H1 (cell line): ENCODE results near the gene C16orf54. TPM values are rescaled to one million over a fixed set of nuclear protein-coding genes. Genes with fewer than 3 reads are reported as not detected.

ENCODE experiments used
- CTCF ChIA-PET: fragments of 300-600 bp; sonication (Branson Sonifier 250); formaldehyde crosslinking; loops from one replicate; lab custom pipeline; 2021; ENCODE audit not compliant: partially characterized antibody; lab: Charles Lee
- POLR2A ChIA-PET: fragments of 300-600 bp; sonication (Branson Sonifier 250); formaldehyde crosslinking; loops from one replicate; lab custom pipeline; 2021; ENCODE audit warnings: inconsistent platforms; ENCODE audit not compliant: partially characterized antibody; lab: Charles Lee
- DNase-seq, 2 experiments: peaks; one replicate each; pipeline versions ENCODE4 v3.0.0 to v3.0.0-alpha.2; 2010 to 2022; ENCODE audit warnings: low spot score in 2 of 2, low read depth in 1 of 2, mixed read lengths in 1 of 2
- FAIRE-seq: peaks from 2 replicates; lab custom pipeline; 2011; peaks lifted over from hg19 to GRCh38; lab: Jason Lieb, UNC
- H2AFZ ChIP-seq: 2 replicates; pipeline ENCODE4 v1.8.1; 2012; ENCODE audit warnings: low read length, inconsistent platforms
- H2AK5ac ChIP-seq: 2 replicates; pipeline ENCODE4 v1.6.1; 2013; ENCODE audit warnings: low read depth, low read length
- H2BK120ac ChIP-seq: replicated peaks from 2 replicates; pipeline ENCODE3; 2013; ENCODE audit warnings: low read depth, low read length, inconsistent platforms
- H2BK12ac ChIP-seq: 2 replicates; pipeline ENCODE4 v1.6.1; 2013; ENCODE audit warnings: low read depth, low read length
- H2BK15ac ChIP-seq: 2 replicates; pipeline ENCODE4 v1.6.1; 2013; ENCODE audit warnings: low read length
- H2BK20ac ChIP-seq: 2 replicates; pipeline ENCODE4 v1.6.1; 2013; ENCODE audit warnings: low read length
- H2BK5ac ChIP-seq: 2 replicates; pipeline ENCODE4 v1.6.1; 2013; ENCODE audit warnings: low read depth, low read length
- H3K14ac ChIP-seq: 2 replicates; pipeline ENCODE4 v1.6.1; 2013; ENCODE audit warnings: inconsistent platforms; ENCODE audit not compliant: insufficient read length
- H3K18ac ChIP-seq: 2 replicates; pipeline ENCODE4 v1.6.1; 2013; ENCODE audit warnings: low read length; ENCODE audit errors: extremely low read depth
- H3K23ac ChIP-seq: 2 replicates; pipeline ENCODE4 v1.6.1; 2013; ENCODE audit warnings: inconsistent platforms; ENCODE audit not compliant: insufficient read length
- H3K23me2 ChIP-seq: 2 replicates; pipeline ENCODE4 v1.6.1; 2013; ENCODE audit warnings: low read depth, low read length
- H3K27ac ChIP-seq: 2 replicates; pipeline ENCODE4 v1.6.1; 2011; ENCODE audit warnings: low read depth, low read length, inconsistent platforms
- H3K27me3 ChIP-seq, 4 experiments: replicated peaks in 1 of 4; 1 replicate in 1 of 4; 2 replicates in 3 of 4; pipeline versions ENCODE4 v1.6.1 to v1.8.1; 2011 to 2013; ENCODE audit warnings: low read length in 3 of 4, mild to moderate bottlenecking in 3 of 4, inconsistent platforms in 2 of 4, mixed read lengths in 2 of 4, moderate library complexity in 1 of 4; ENCODE audit not compliant: control insufficient read depth in 3 of 4, insufficient read depth in 3 of 4; ENCODE audit errors: extremely low read depth in 1 of 4
- H3K36me3 ChIP-seq, 4 experiments: 2 replicates each; pipeline versions ENCODE4 v1.6.1 to v1.8.1; 2011 to 2013; ENCODE audit warnings: mild to moderate bottlenecking in 4 of 4, low read length in 3 of 4, moderate library complexity in 2 of 4, control low read depth in 1 of 4, inconsistent platforms in 1 of 4; ENCODE audit not compliant: insufficient read depth in 4 of 4, control insufficient read depth in 2 of 4
- H3K4ac ChIP-seq: replicated peaks from 2 replicates; pipeline ENCODE3; 2013; ENCODE audit warnings: low read length, low read depth, mixed read lengths, inconsistent platforms; ENCODE audit not compliant: insufficient read length
- H3K4me1 ChIP-seq, 4 experiments: replicated peaks in 1 of 4; 1 replicate in 1 of 4; 2 replicates in 3 of 4; pipeline versions ENCODE4 v1.6.1 to v1.8.1; 2011 to 2013; ENCODE audit warnings: low read length in 3 of 4, inconsistent platforms in 2 of 4, mixed read lengths in 1 of 4; ENCODE audit not compliant: insufficient read depth in 4 of 4, control insufficient read depth in 3 of 4
- H3K4me2 ChIP-seq, 2 experiments: 2 replicates each; pipeline versions ENCODE4 v1.6.1 to v1.8.1; 2011 to 2013; ENCODE audit warnings: low read depth in 2 of 2, low read length in 2 of 2, control low read depth in 1 of 2, inconsistent platforms in 1 of 2, mild to moderate bottlenecking in 1 of 2; ENCODE audit not compliant: insufficient read depth in 1 of 2
- H3K4me3 ChIP-seq, 4 experiments: fragments of 200-600, 300-600 bp in 1 of 4; sonication (generic), shearing (Covaris generic), sonication (Bioruptor Twin) in 1 of 4; 2 replicates each; pipeline versions ENCODE4 v1.5.1 to v1.8.1; 2011 to 2016; ENCODE audit warnings: low read length in 4 of 4, low read depth in 3 of 4, control low read depth in 2 of 4, inconsistent platforms in 2 of 4, mild to moderate bottlenecking in 2 of 4, mixed read lengths in 1 of 4, moderate library complexity in 1 of 4; ENCODE audit not compliant: insufficient read depth in 2 of 4; ENCODE audit errors: extremely low read depth in 1 of 4
- H3K56ac ChIP-seq: replicated peaks from 2 replicates; pipeline ENCODE3; 2013; ENCODE audit warnings: low read depth, mild to moderate bottlenecking, mixed read lengths, low read length, inconsistent platforms; ENCODE audit not compliant: insufficient read length
- H3K79me1 ChIP-seq: 2 replicates; pipeline ENCODE4 v1.6.1; 2013; ENCODE audit warnings: low read depth, low read length, control low read depth
- H3K79me2 ChIP-seq, 2 experiments: 2 replicates each; pipeline versions ENCODE4 v1.6.1 to v1.8.1; 2012 to 2013; ENCODE audit warnings: low read length in 2 of 2, mild to moderate bottlenecking in 2 of 2, inconsistent platforms in 1 of 2; ENCODE audit not compliant: insufficient read depth in 2 of 2, control insufficient read depth in 1 of 2
- H3K9ac ChIP-seq, 4 experiments: replicated peaks in 1 of 4; 1 replicate in 1 of 4; 2 replicates in 3 of 4; pipeline versions ENCODE4 v1.6.1 to v1.8.1; 2011 to 2013; ENCODE audit warnings: low read depth in 3 of 4, low read length in 3 of 4, control low read depth in 2 of 4, mild to moderate bottlenecking in 2 of 4, moderate library complexity in 2 of 4, inconsistent platforms in 1 of 4; ENCODE audit errors: extremely low read depth in 1 of 4
- H3K9me3 ChIP-seq, 2 experiments: 2 replicates each; pipeline versions ENCODE4 v1.6.1 to v1.8.1; 2012 to 2013; ENCODE audit warnings: mild to moderate bottlenecking in 2 of 2, moderate library complexity in 2 of 2, control low read depth in 1 of 2, inconsistent platforms in 1 of 2, low read depth in 1 of 2, low read length in 1 of 2, mixed read lengths in 1 of 2; ENCODE audit not compliant: insufficient read depth in 2 of 2
- H4K20me1 ChIP-seq, 2 experiments: replicated peaks in 1 of 2; 2 replicates each; pipeline versions ENCODE3 to v1.8.1; 2011 to 2013; ENCODE audit warnings: inconsistent platforms in 2 of 2, low read length in 2 of 2, mild to moderate bottlenecking in 1 of 2; ENCODE audit not compliant: insufficient read depth in 2 of 2, control insufficient read depth in 1 of 2
- H4K5ac ChIP-seq: 2 replicates; pipeline ENCODE4 v1.6.1; 2013; ENCODE audit warnings: low read length, low read depth, mixed read lengths, inconsistent platforms; ENCODE audit not compliant: insufficient read length
- H4K8ac ChIP-seq: 2 replicates; pipeline ENCODE4 v1.8.0; 2013; ENCODE audit warnings: mild to moderate bottlenecking, moderate library complexity, low read length, inconsistent platforms; ENCODE audit not compliant: insufficient read depth; ENCODE audit errors: extremely low read depth
- H4K91ac ChIP-seq: replicated peaks from 2 replicates; pipeline ENCODE3; 2013; ENCODE audit warnings: low read length, mixed read lengths, inconsistent platforms; ENCODE audit not compliant: insufficient read length
- KDM4A ChIP-seq: IDR thresholded peaks from one replicate; pipeline ENCODE4 v1.7.1; 2012; ENCODE audit warnings: low read depth, mild to moderate bottlenecking, moderate library complexity, low read length, inconsistent platforms; ENCODE audit not compliant: severe bottlenecking
- KDM5A ChIP-seq: fragments of 200-600 bp; IDR thresholded peaks from 2 replicates; pipeline ENCODE4 v1.7.1; 2012; ENCODE audit warnings: mild to moderate bottlenecking, low read length, inconsistent platforms, mixed read lengths
- RNF2 ChIP-seq: fragments of 200-900, 300-1000 bp; sonication (generic); IDR thresholded peaks from 2 replicates; pipeline ENCODE4 v1.7.1; 2016; ENCODE audit warnings: borderline replicate concordance, low read depth, mild to moderate bottlenecking, antibody characterized with exemption, low read length; ENCODE audit not compliant: poor library complexity, severe bottlenecking; ENCODE audit errors: missing control alignments
- WGBS, 2 experiments: shearing (Covaris generic) in 1 of 2; methylation state at CpG; one replicate each; pipeline versions ENCODE4 v1.1.6 to v1.1.7; 2013 to 2015; ENCODE audit warnings: low lambda C conversion rate in 2 of 2, mixed read lengths in 2 of 2, inconsistent platforms in 1 of 2, low coverage in 1 of 2, missing lambda C conversion rate in 1 of 2; ENCODE audit not compliant: insufficient replicate concordance in 2 of 2, insufficient coverage in 1 of 2, insufficient read length in 1 of 2; ENCODE audit errors: extremely low coverage in 1 of 2, missing lambda C conversion rate in 1 of 2; 5-methylcytosine and 5-hydroxymethylcytosine counted together
- polyA plus RNA-seq, 7 experiments: library from polyadenylated mRNA; depleted of rRNA in 3 of 7; stranded (reverse) in 5 of 7; unstranded in 2 of 7; fragments of >200 nt in 5 of 7; fragments of 200-250 nt in 2 of 7; gene quantifications; 1 replicate in 5 of 7; 2 replicates in 1 of 7; 4 replicates in 1 of 7; pipeline versions ENCODE4 v1.2.1 to v1.2.3, GENCODE V29; 2011 to 2013; ENCODE audit warnings: missing spikeins in 2 of 7, mixed read lengths in 2 of 7
- total RNA-seq: library from RNA; stranded (reverse); fragmentation: NEBNext Ultra II Directional; extraction: Animal tissue kit (Norgen Biotek cat#: 25700); gene quantifications from 2 replicates; pipeline ENCODE4 v1.2.1, GENCODE V29; 2021

Gene C16orf54
- total and polyA plus RNA-seq, 2 of the 8 experiments (the other 6 are each of a cell fraction or from before 2014, with no cell fraction given): not detected

GRCh38 chr16:29790949-29791844 is 45.4 kb upstream of the C16orf54 start:
- ChIA-PET POLR2A (interaction anchor here (0.7 to 3.7 kb wide), 34 partner anchors 11 to 300 kb away, joined by 3 to 58 read pairs (median 4); partner anchors contain the start of genes CDIPT, MAZ, PAGR1 and TBX6), CTCF (interaction anchor here (0.8 to 2.8 kb wide), 12 partner anchors 10 to 99 kb away, joined by 3 to 23 read pairs (median 6); partner anchors contain the start of genes MAZ and PAGR1)
- FAIRE-seq (no peak), DNase-seq (no peak)
- peak overlapping the region; percentile 86; the same call in 1 of the 2 replicates for H2AK5ac ChIP-seq
- peaks cover 12% of the 10 kb centered on the region; the same call in 1 of the 2 replicates for H3K79me1 ChIP-seq
- peak overlapping the region; percentile 87 for H4K8ac ChIP-seq
- H4K5ac ChIP-seq: peak overlapping the region; percentile 94
- H2BK12ac ChIP-seq: 0 out of 2 replicates have a peak overlapping the region, but pooled peaks have one; percentile 27
- H3K27ac ChIP-seq: peak overlapping the region; percentile 66; the same call in 1 of the 2 replicates
- H3K4ac ChIP-seq: peak overlapping the region; percentile 48
- H3K4me1 ChIP-seq: peaks cover 0 to 13% (median 5%) of the 10 kb centered on the region in 4 experiments; a peak in 6 of 7 replicates
- WGBS, 2 experiments: 5% methylated on average over 31 of the region's 31 CpGs; no CpG with 5 or more reads in 1 of the 2 experiments
- H4K20me1 ChIP-seq: peaks cover 3 to 14% of the 10 kb centered on the region in 2 experiments
- peak overlapping the region; percentile 50 for H3K56ac ChIP-seq
- H3K9ac ChIP-seq: peak overlapping the region; percentile 73 to 88 (median 85)
- H2BK5ac ChIP-seq: peak overlapping the region; percentile 97
- H3K79me2 ChIP-seq: peaks cover 28 to 55% of the 10 kb centered on the region in 2 experiments
- no peak overlapping the region for H3K14ac ChIP-seq
- H3K18ac ChIP-seq: peak overlapping the region; percentile 97
- H3K9me3 ChIP-seq: no peaks in the 10 kb centered on the region
- H2BK20ac ChIP-seq: no peak overlapping the region
- H3K23me2 ChIP-seq: peaks cover 14% of the 10 kb centered on the region
- H3K4me2 ChIP-seq: peak overlapping the region; percentile 74 to 100
- peak overlapping the region; percentile 73; the same call in 1 of the 2 replicates for H2AFZ ChIP-seq
- H2BK120ac ChIP-seq: no peak overlapping the region
- H3K4me3 ChIP-seq: peak overlapping the region; percentile 92 to 98 (median 96)
- peak overlapping the region; percentile 95 for H4K91ac ChIP-seq
- TF ChIP-seq KDM4A: peak; percentile 36
- peak; percentile 21; the same call in 1 of the 2 replicates for TF ChIP-seq KDM5A
- TF ChIP-seq RNF2: no peak
- peaks cover 0 to 15% (median 3%) of the 10 kb centered on the region in 4 experiments; a peak in 5 of 8 replicates for H3K36me3 ChIP-seq
- H3K23ac ChIP-seq: no peak overlapping the region
- H3K27me3 ChIP-seq: no peaks in the 10 kb centered on the region
- no peak overlapping the region for H2BK15ac ChIP-seq
